HCT116 (cell line): Measurements from ENCODE around the gene GGA2. TPM values are rescaled to one million over a fixed set of nuclear protein-coding genes. Genes with fewer than 3 reads are reported as not detected.

Experiments
- ATAC-seq: fragments of 200-7000 bp; cut with Tn5 transposase; 2 replicates; pipeline ENCODE4 v1.9.1; 2020; ENCODE audit warnings: mild to moderate bottlenecking, moderate library complexity
- BruUV-seq: library from RNA; stranded (reverse); fragments of 400-500 nt; replicated peaks from 2 replicates; lab custom pipeline; 2021; lab: Mats Ljungman, UMichigan
- CTCF ChIA-PET: fragments of 300-600 bp; sonication (Branson Sonifier 250); formaldehyde crosslinking; loops from one replicate; lab custom pipeline; 2021; ENCODE audit warnings: antibody characterized with exemption; lab: Charles Lee
- POLR2A ChIA-PET: fragments of 300-600, 350-600 bp; sonication (Branson Sonifier 250); formaldehyde crosslinking; loops from one replicate; lab custom pipeline; 2021; ENCODE audit warnings: antibody characterized with exemption; lab: Charles Lee
- RAD21 ChIA-PET, 2 experiments: fragments of 300-600 bp; sonication (Branson Sonifier 250); formaldehyde crosslinking; loops; one replicate each; lab custom pipeline; 2023; ENCODE audit warnings: low total read pairs in 2 of 2; ENCODE audit not compliant: uncharacterized antibody in 2 of 2, unreplicated experiment in 2 of 2, low non-redundant PET in 1 of 2; lab: Charles Lee
- DNase-seq: peaks from one replicate; pipeline ENCODE4 v3.0.0-alpha.2; 2010; ENCODE audit warnings: low read depth, low spot score
- H2AFZ ChIP-seq: fragments of 200-600 bp; shearing (Covaris generic), sonication (generic); 2 replicates; pipeline ENCODE4 v1.6.1; 2017; ENCODE audit warnings: low read depth, mixed run types, mixed read lengths, antibody characterized with exemption, low read length; ENCODE audit not compliant: poor library complexity, severe bottlenecking
- H3K27ac ChIP-seq: 2 replicates; pipeline ENCODE4 v1.5.1; 2012; ENCODE audit warnings: low read depth, low read length
- H3K27me3 ChIP-seq: fragments of 200-600 bp; sonication (generic); 2 replicates; pipeline ENCODE4 v1.6.1; 2016; ENCODE audit warnings: mixed run types, low read length, mixed read lengths; ENCODE audit not compliant: insufficient read depth
- H3K36me3 ChIP-seq, 2 experiments: fragments of 200-500 bp in 1 of 2; fragments of 200-600 bp in 1 of 2; sonication (Bioruptor generic) in 1 of 2; sonication (generic) in 1 of 2; 2 replicates each; pipeline versions ENCODE4 v1.5.1 to v1.6.1; 2014 to 2016; ENCODE audit warnings: low read length in 2 of 2, inconsistent platforms in 1 of 2, mixed read lengths in 1 of 2, mixed run types in 1 of 2; ENCODE audit not compliant: insufficient read depth in 2 of 2, control insufficient read depth in 1 of 2
- H3K4me1 ChIP-seq, 2 experiments: fragments of 200-600 bp in 1 of 2; sonication (generic) in 1 of 2; 2 replicates each; pipeline versions ENCODE4 v1.5.1 to v1.6.1; 2012 to 2017; ENCODE audit warnings: low read length in 2 of 2, inconsistent platforms in 1 of 2, mild to moderate bottlenecking in 1 of 2, mixed read lengths in 1 of 2, mixed run types in 1 of 2, moderate library complexity in 1 of 2; ENCODE audit not compliant: insufficient read depth in 2 of 2, control insufficient read depth in 1 of 2
- H3K4me2 ChIP-seq: fragments of 200-600 bp; sonication (generic); 2 replicates; pipeline ENCODE4 v1.6.1; 2017; ENCODE audit warnings: mixed run types, low read length, mixed read lengths
- H3K4me3 ChIP-seq, 2 experiments: fragments of 200-600 bp in 1 of 2; sonication (generic) in 1 of 2; replicated peaks in 1 of 2; 2 replicates each; pipeline ENCODE4 v1.5.1; 2011 to 2016; ENCODE audit warnings: low read length in 2 of 2, control low read depth in 1 of 2, low read depth in 1 of 2, mild to moderate bottlenecking in 1 of 2, mixed read lengths in 1 of 2, mixed run types in 1 of 2
- H3K79me2 ChIP-seq: fragments of 200-600 bp; sonication (generic); 2 replicates; pipeline ENCODE4 v1.6.1; 2017; ENCODE audit warnings: mild to moderate bottlenecking, mixed run types, low read length, moderate library complexity, mixed read lengths; ENCODE audit not compliant: insufficient read depth
- H3K9ac ChIP-seq: fragments of 200-600 bp; sonication (generic); 2 replicates; pipeline ENCODE4 v1.6.1; 2016; ENCODE audit warnings: low read length, mixed read lengths
- H3K9me2 ChIP-seq: fragments of 200-600 bp; sonication (generic), shearing (Covaris generic); 2 replicates; pipeline ENCODE4 v1.6.1; 2017; ENCODE audit warnings: mixed run types, mild to moderate bottlenecking, moderate library complexity; ENCODE audit not compliant: insufficient read depth
- H3K9me3 ChIP-seq, 2 experiments: fragments of 200-500 bp in 1 of 2; fragments of 200-600 bp in 1 of 2; sonication (Bioruptor generic) in 1 of 2; sonication (generic) in 1 of 2; 2 replicates each; pipeline ENCODE4 v1.6.1; 2014 to 2017; ENCODE audit warnings: low read length in 2 of 2, mixed read lengths in 2 of 2, inconsistent platforms in 1 of 2, low read depth in 1 of 2, mild to moderate bottlenecking in 1 of 2, mixed run types in 1 of 2, moderate library complexity in 1 of 2; ENCODE audit not compliant: control insufficient read depth in 1 of 2, insufficient read depth in 1 of 2
- H4K20me1 ChIP-seq: fragments of 200-600 bp; sonication (generic), shearing (Covaris generic); 2 replicates; pipeline ENCODE4 v1.6.1; 2017; ENCODE audit warnings: mixed run types, mild to moderate bottlenecking, moderate library complexity; ENCODE audit not compliant: insufficient read depth
- CBX3 ChIP-seq: IDR thresholded peaks from 2 replicates; pipeline ENCODE4 v1.6.1; 2012; ENCODE audit warnings: low read depth
- CEBPB ChIP-seq: IDR thresholded peaks from 2 replicates; pipeline ENCODE4 v1.6.1; 2012; ENCODE audit warnings: low read depth
- EGR1 ChIP-seq: IDR thresholded peaks from 2 replicates; pipeline ENCODE4 v1.6.1; 2012; ENCODE audit warnings: low read depth
- ELF1 ChIP-seq: IDR thresholded peaks from 2 replicates; pipeline ENCODE4 v1.6.1; 2012; ENCODE audit warnings: low read depth, borderline replicate concordance
- EZH2 ChIP-seq: fragments of 200-600 bp; sonication (generic); IDR thresholded peaks from 2 replicates; pipeline ENCODE4 v1.6.1; 2017; ENCODE audit warnings: antibody characterized with exemption, mixed run types
- JUND ChIP-seq: IDR thresholded peaks from 2 replicates; pipeline ENCODE4 v1.6.1; 2012
- MAX ChIP-seq: IDR thresholded peaks from 2 replicates; pipeline ENCODE4 v1.6.1; 2012
- POLR2A ChIP-seq: IDR thresholded peaks from 2 replicates; pipeline ENCODE4 v1.7.0; 2011; ENCODE audit warnings: borderline replicate concordance; ENCODE audit not compliant: insufficient read depth, insufficient read length; ENCODE audit errors: extremely low read depth
- POLR2AphosphoS5 ChIP-seq: IDR thresholded peaks from 2 replicates; pipeline ENCODE4 v1.6.1; 2011; ENCODE audit warnings: mild to moderate bottlenecking, low read depth, low read length, moderate library complexity
- RAD21 ChIP-seq: IDR thresholded peaks from 2 replicates; pipeline ENCODE4 v1.6.1; 2012; ENCODE audit warnings: low read depth, mild to moderate bottlenecking
- SIN3A ChIP-seq: IDR thresholded peaks from 2 replicates; pipeline ENCODE4 v1.6.1; 2012; ENCODE audit warnings: low read depth
- SP1 ChIP-seq: IDR thresholded peaks from 2 replicates; pipeline ENCODE4 v1.6.1; 2012; ENCODE audit warnings: low read depth
- SRF ChIP-seq: IDR thresholded peaks from 2 replicates; pipeline ENCODE4 v1.6.1; 2012; ENCODE audit warnings: low read depth
- YY1 ChIP-seq: IDR thresholded peaks from 2 replicates; pipeline ENCODE4 v1.6.1; 2011; ENCODE audit warnings: low read length, low read depth, moderate library complexity, mild to moderate bottlenecking; ENCODE audit not compliant: insufficient replicate concordance; ENCODE audit errors: extremely low read depth
- ZFX ChIP-seq: fragments of 450-650 bp; IDR thresholded peaks from 2 replicates; pipeline ENCODE4 v1.6.1; 2017
- ZNF274 ChIP-seq: fragments of 200-500 bp; sonication (Bioruptor generic); IDR thresholded peaks from 2 replicates; pipeline ENCODE4 v1.6.1; 2014; ENCODE audit warnings: mild to moderate bottlenecking, low read depth, low read length, inconsistent platforms
- intact Hi-C: fragments of 100-400 bp; cut with micrococcal nuclease; formaldehyde crosslinking; loops from 2 replicates; pipeline ENCODE4 v1.10.0; 2022
- total RNA-seq: library from RNA; stranded (reverse); gene quantifications from one replicate; pipeline ENCODE4 v1.2.1, GENCODE V29; 2021; ENCODE audit not compliant: unreplicated experiment

GGA2 gene
- total RNA-seq, 1 experiment from 2014 or later: 68.3 TPM

GRCh38 chr16:23557779-23558702 is 47.7 kb upstream of the GGA2 start:
- peak; percentile 24 for ATAC-seq
- Histone ChIP-seq H3K4me1 (peaks cover 9 to 20% of the 10 kb centered on the region in 2 experiments), H2AFZ (no peak overlapping the region), H4K20me1 (no peaks in the 10 kb centered on the region), H3K4me2 (peak overlapping the region; percentile 81), H3K9me3 (no peaks in the 10 kb centered on the region), H3K36me3 (peaks cover 30 to 38% of the 10 kb centered on the region in 2 experiments), H3K79me2 (peaks cover 91% of the 10 kb centered on the region), H3K9ac (peak overlapping the region; percentile 95), H3K27me3 (no peaks in the 10 kb centered on the region), H3K9me2 (no peaks in the 10 kb centered on the region), H3K27ac (peak overlapping the region; percentile 81), H3K4me3 (peak overlapping the region; percentile 69 to 73)
- ChIA-PET CTCF (interaction anchor here (0.6 to 2.5 kb wide), 10 partner anchors 12 to 479 kb away, joined by 3 to 30 read pairs (median 4); partner anchors contain the start of gene NDUFAB1), RAD21 (no interaction called here), POLR2A (interaction anchor here (0.7 to 2.2 kb wide), 4 partner anchors 20 to 44 kb away, joined by 3 to 8 read pairs (median 6); partner anchors contain the start of gene NDUFAB1)
- no TSS peak for BruUV-seq
- no peak for TF ChIP-seq POLR2AphosphoS5
- TF ChIP-seq ZFX: peak; percentile 80
- DNase-seq: no peak
- intact Hi-C loops: loop anchor here (1.0 to 10.0 kb wide), 5 partner anchors 38 to 977 kb away; partner anchors contain the start of genes DCTN5, NDUFAB1, PALB2 and RBBP6

- H3K9me3 ChIP-seq: no peaks in the 10 kb centered on the region
- TSS peak; percentile 65 for BruUV-seq
- CTCF ChIA-PET: interaction anchor here (0.6 to 2.5 kb wide), 11 partner anchors 11 to 479 kb away, joined by 3 to 30 read pairs (median 4); partner anchors contain the start of gene NDUFAB1
- peak within 1 kb of the TSS; percentile 81 for H3K4me2 ChIP-seq
- H3K9me2 ChIP-seq: no peaks in the 10 kb centered on the region
- intact Hi-C loops: loop anchor here (1.0 to 10.0 kb wide), 5 partner anchors 39 to 978 kb away; partner anchors contain the start of genes DCTN5, NDUFAB1, PALB2 and RBBP6
- peak; percentile 92 for ATAC-seq
- RAD21 ChIA-PET: no interaction called here
- H3K79me2 ChIP-seq: peaks cover 82% of the 10 kb centered on the region
- peak; percentile 97 for DNase-seq
- H3K4me3 ChIP-seq: peak within 1 kb of the TSS; percentile 69 to 73
- H4K20me1 ChIP-seq: no peaks in the 10 kb centered on the region
- no peaks in the 10 kb centered on the region for H3K27me3 ChIP-seq
- peaks cover 29 to 36% of the 10 kb centered on the region in 2 experiments for H3K36me3 ChIP-seq
- H3K27ac ChIP-seq: peak within 1 kb of the TSS; percentile 81
- peak within 1 kb of the TSS; percentile 95 for H3K9ac ChIP-seq
- POLR2A ChIA-PET: interaction anchor here (0.7 to 2.2 kb wide), 4 partner anchors 19 to 43 kb away, joined by 3 to 8 read pairs (median 6); partner anchors contain the start of gene NDUFAB1
- peaks cover 9 to 20% of the 10 kb centered on the region in 2 experiments for H3K4me1 ChIP-seq
- H2AFZ ChIP-seq: no peak within 1 kb of the TSS
- TF ChIP-seq SP1 (peak; percentile 89), MAX (peak; percentile 98), ELF1 (no peak; the same call in 1 of the 2 replicates), POLR2AphosphoS5 (peak; percentile 69), EGR1 (peak; percentile 89), SIN3A (peak; percentile 18; the same call in 1 of the 2 replicates), RAD21 (peak; percentile 57), CBX3 (peak; percentile 67), SRF (no peak), EZH2 (no peak), CEBPB (peak; percentile 28; the same call in 1 of the 2 replicates), JUND (0 out of 2 replicates have a peak, but pooled peaks have one; percentile 18), YY1 (peak; percentile 93), POLR2A (peak; percentile 83), ZNF274 (no peak)
Measured at GRCh38 chr16:23556881-23557778, 46.8 kb upstream of the GGA2 start, which contains the start of the genes EARS2 and UBFD1. Gene EARS2, minus strand, starts transcription at chr16:23557350. Its CDS starts 7 bp downstream, at chr16:23557343. Gene UBFD1, plus strand, starts transcription at chr16:23557727. Its CDS starts 16 bp downstream, at chr16:23557743.
